Measurements from ENCODE around the gene TEX44.

- TF ChIP-seq CTCF (IDR thresholded peaks at IDR 0.05; ENCODE audit: insufficient read depth, low read depth, low read length) (no peak), EZH2 (IDR thresholded peaks at IDR 0.05; ENCODE audit: insufficient read depth, low read length) (no peak)
These were observed 40.7 kb downstream of the TEX44 start for GRCh38 chr2:231633241-231633976.

All from astrocyte (in vitro differentiated cells and primary cell).